AG04450 (cell line): Measurements from ENCODE around the gene GPR68. TPM values are rescaled to one million over a fixed set of nuclear protein-coding genes. Genes with fewer than 3 reads are reported as not detected.

Experiments
- CTCF ChIA-PET: fragments of 300-600, 350-600 bp; formaldehyde crosslinking; extraction: SDS; loops from one replicate; lab custom pipeline; 2022; ENCODE audit warnings: antibody characterized with exemption, inconsistent platforms; lab: Charles Lee
- POLR2A ChIA-PET: fragments of 350-600 bp; formaldehyde crosslinking; extraction: SDS; loops from one replicate; lab custom pipeline; 2021; ENCODE audit warnings: antibody characterized with exemption, inconsistent platforms; lab: Yijun Ruan, JAX
- DNase-seq: peaks from one replicate; pipeline ENCODE4 v3.0.0-alpha.2; 2011; ENCODE audit warnings: low read depth, low spot score
- H3K27ac ChIP-seq: one replicate; pipeline ENCODE4 v1.5.1; 2012; ENCODE audit warnings: low read depth, low read length, control low read depth
- H3K27me3 ChIP-seq: one replicate; pipeline ENCODE4 v1.6.0; 2012; ENCODE audit warnings: low read length; ENCODE audit not compliant: control insufficient read depth, insufficient read depth
- H3K4me3 ChIP-seq: 2 replicates; pipeline ENCODE4 v1.5.1; 2011; ENCODE audit warnings: mild to moderate bottlenecking, low read depth, low read length, control low read depth
- H3K9me3 ChIP-seq: 2 replicates; pipeline ENCODE4 v1.5.1; 2012; ENCODE audit warnings: low read length; ENCODE audit not compliant: control insufficient read depth, insufficient read depth
- polyA plus RNA-seq: library from polyadenylated mRNA; depleted of rRNA; stranded (reverse); fragments of >200 nt; gene quantifications from 2 replicates; pipeline ENCODE4 v1.2.3, GENCODE V29; 2011
- TF ChIP-seq, protein P1 (sequence below): IDR thresholded peaks from 2 replicates; pipeline ENCODE4 v1.5.1; 2011; ENCODE audit warnings: low read depth, low read length, control low read depth, inconsistent platforms

The GPR68 gene
- polyA plus RNA-seq, 1 experiment, result 0.83 TPM

DNA sequence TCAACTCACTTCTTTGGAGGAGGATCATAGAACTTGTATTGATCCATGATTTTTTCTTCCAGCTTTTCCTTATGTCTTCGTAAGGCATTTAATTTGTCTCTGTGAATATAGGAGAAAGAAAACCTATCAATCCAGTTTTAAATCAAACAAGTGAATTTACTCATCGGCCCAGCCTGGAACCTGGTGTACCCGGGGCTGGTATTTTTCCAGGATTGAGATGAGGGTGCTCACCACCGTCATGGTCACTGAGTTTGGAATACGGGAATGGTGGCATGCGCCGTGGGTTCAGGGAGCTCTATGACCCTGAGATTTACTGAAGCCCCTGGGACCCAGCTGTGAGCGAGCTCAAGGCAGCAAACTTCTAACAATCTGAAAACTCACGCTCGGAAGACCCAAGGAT lies 46.5 kb upstream of the GPR68 start:
- Histone ChIP-seq H3K27ac (no peak overlapping the region), H3K4me3 (no peak overlapping the region), H3K9me3 (peaks cover 4% of the 10 kb centered on the region; the same call in 1 of the 2 replicates), H3K27me3 (no peaks in the 10 kb centered on the region)
- DNase-seq, result no peak
- CTCF ChIA-PET, result interaction anchor here (1.3 to 2.9 kb wide), 5 partner anchors 32 to 388 kb away, joined by 4 to 15 read pairs (median 7); no protein-coding TSS in a partner anchor
- POLR2A ChIA-PET, result no interaction called here
- TF ChIP-seq, protein P1, sequence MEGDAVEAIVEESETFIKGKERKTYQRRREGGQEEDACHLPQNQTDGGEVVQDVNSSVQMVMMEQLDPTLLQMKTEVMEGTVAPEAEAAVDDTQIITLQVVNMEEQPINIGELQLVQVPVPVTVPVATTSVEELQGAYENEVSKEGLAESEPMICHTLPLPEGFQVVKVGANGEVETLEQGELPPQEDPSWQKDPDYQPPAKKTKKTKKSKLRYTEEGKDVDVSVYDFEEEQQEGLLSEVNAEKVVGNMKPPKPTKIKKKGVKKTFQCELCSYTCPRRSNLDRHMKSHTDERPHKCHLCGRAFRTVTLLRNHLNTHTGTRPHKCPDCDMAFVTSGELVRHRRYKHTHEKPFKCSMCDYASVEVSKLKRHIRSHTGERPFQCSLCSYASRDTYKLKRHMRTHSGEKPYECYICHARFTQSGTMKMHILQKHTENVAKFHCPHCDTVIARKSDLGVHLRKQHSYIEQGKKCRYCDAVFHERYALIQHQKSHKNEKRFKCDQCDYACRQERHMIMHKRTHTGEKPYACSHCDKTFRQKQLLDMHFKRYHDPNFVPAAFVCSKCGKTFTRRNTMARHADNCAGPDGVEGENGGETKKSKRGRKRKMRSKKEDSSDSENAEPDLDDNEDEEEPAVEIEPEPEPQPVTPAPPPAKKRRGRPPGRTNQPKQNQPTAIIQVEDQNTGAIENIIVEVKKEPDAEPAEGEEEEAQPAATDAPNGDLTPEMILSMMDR, result no peak

DNA sequence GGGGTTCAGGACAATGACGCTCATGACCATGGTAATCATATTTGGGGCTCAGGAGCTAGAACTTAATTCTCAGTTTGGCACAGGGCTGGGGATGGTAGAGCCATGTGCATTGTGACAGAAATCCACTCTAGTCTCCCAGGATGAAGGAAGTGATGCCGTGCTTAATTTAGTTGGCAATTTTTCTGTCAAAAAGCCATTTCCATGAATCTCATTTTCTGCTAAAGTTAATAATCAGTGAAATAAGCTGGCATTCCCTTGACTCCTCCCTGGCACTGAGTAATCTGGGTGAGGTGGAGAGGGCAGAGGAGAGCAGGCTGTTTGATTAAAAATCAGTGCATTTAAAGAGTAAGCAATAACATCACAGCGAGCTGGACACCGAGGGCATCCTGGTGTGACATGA lies 45.0 kb upstream of the GPR68 start:
- no peaks in the 10 kb centered on the region for H3K27me3 ChIP-seq
- CTCF ChIA-PET, result interaction anchor here (10.2 kb wide), 1 partner anchor 113 kb away, joined by 350 read pairs; no protein-coding TSS in a partner anchor
- H3K4me3 ChIP-seq, result no peak overlapping the region
- peaks cover 4% of the 10 kb centered on the region; the same call in 1 of the 2 replicates for H3K9me3 ChIP-seq
- POLR2A ChIA-PET, result no interaction called here
- H3K27ac ChIP-seq, result no peak overlapping the region
- TF ChIP-seq, protein P1, result no peak
- DNase-seq, result no peak

DNA sequence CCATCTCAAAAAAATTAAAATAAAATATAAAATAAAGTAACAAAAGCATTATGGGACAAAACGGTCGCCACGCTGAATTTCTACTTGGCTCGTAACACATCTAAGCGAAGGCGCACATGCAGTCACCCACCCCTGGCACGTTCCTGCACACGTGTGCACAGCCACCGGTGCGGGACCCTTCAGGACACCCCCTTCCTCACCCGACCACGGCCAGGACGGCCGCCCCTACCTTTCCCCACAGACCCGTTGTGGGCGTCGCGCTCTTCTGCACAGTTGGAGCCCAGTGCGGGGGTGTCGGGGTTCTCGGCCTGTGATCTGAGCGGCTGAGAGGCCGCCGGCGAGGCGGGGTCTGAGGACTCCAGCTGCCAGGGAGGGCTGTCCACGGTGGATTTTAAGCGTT lies 44.4 kb upstream of the GPR68 start:
- H3K4me3 ChIP-seq, result no peak overlapping the region
- no peaks in the 10 kb centered on the region for H3K27me3 ChIP-seq
- POLR2A ChIA-PET, result no interaction called here
- no peak for DNase-seq
- peaks cover 4% of the 10 kb centered on the region; the same call in 1 of the 2 replicates for H3K9me3 ChIP-seq
- CTCF ChIA-PET, result interaction anchor here (1.1 to 10.2 kb wide), 3 partner anchors 9 to 386 kb away, joined by 4 to 350 read pairs (median 8); no protein-coding TSS in a partner anchor
- TF ChIP-seq, protein P1, result no peak
- H3K27ac ChIP-seq, result no peak overlapping the region

DNA sequence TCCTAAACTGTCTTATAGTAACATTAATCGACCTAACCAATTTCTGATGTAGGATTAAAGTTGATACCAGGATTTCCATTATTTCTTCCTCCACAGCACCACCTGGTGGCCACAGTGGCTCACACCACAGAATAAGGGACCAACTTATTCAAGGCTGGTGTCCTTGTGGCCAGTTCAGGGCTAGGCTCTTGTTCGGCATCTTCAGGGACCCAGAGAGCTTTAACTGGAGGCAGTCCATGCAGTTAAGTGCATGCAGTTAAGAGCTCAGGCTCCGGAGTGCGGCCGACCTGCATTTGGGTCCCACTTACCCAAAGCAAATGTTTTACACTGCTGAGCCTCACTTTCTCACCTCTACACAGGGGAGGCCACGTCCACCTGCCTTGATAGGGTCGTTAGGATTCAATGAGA lies 42.0 kb upstream of the GPR68 start:
- ChIA-PET CTCF (interaction anchor here (0.5 to 10.2 kb wide), 25 partner anchors 9 to 384 kb away, joined by 3 to 350 read pairs (median 4); partner anchors contain the start of gene RPS6KA5), POLR2A (interaction anchor here (0.6 kb wide), 1 partner anchor 107 kb away, joined by 4 read pairs; no protein-coding TSS in a partner anchor)
- peaks cover 5% of the 10 kb centered on the region; the same call in 1 of the 2 replicates for H3K9me3 ChIP-seq
- DNase-seq, result peak; percentile 37
- H3K4me3 ChIP-seq, result no peak overlapping the region
- no peak overlapping the region for H3K27ac ChIP-seq
- TF ChIP-seq, protein P1, result peak; percentile 87
- H3K27me3 ChIP-seq, result no peaks in the 10 kb centered on the region

DNA sequence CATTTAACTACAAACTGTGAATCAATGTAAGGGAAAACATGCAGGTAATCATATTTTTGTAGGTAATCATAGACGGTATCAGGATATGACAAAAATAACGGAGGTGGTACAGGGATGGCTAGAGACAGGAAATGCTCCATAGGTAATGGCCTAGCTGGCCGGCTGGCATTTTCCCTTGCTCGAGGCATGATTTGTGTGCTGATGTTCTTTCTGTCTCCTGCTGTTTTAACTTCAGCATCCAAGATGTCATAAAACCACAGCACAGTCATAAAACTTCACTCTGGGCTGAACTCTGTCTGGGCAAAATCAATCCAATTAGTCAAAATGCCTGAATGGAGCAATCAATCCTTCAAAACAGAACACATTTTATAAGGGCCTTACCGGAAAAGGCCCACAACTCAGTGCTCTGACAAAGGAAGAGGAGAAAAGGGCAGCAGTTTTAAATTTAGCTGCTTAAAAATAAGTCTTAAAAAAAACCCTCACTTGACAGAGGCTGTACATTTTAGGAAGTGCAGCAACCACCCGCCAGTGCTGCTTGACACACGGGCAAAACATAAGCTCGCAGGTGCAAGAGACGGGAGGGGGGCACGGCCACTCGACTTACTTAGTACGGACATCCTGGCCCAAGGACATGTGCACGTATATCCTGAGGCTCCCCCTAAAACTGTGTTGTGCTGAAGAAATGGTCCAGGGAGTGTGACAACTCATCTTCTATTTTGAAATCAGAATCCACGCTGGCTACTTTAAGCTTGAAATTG lies 40.5 kb upstream of the GPR68 start:
- TF ChIP-seq, protein P1, result no peak
- Histone ChIP-seq H3K4me3 (no peak overlapping the region), H3K27me3 (no peaks in the 10 kb centered on the region), H3K9me3 (peaks cover 8% of the 10 kb centered on the region), H3K27ac (no peak overlapping the region)
- ChIA-PET POLR2A (no interaction called here), CTCF (interaction anchor here (0.5 to 10.2 kb wide), 16 partner anchors 13 to 385 kb away, joined by 3 to 350 read pairs (median 4); partner anchors contain the start of gene RPS6KA5)
- no peak for DNase-seq
